K562 (cell line): ENCODE data around the gene HADHB. TPM values are rescaled to one million over a fixed set of nuclear protein-coding genes. Genes with fewer than 3 reads are reported as not detected.

Source experiments
- ARID3A ChIP-seq: IDR thresholded peaks from 2 replicates; pipeline ENCODE4 v1.6.1; 2012; ENCODE audit warnings: low read depth, low read length, improper control_type of control experiment, borderline replicate concordance
- ARID3B ChIP-seq: fragments of 250-450 bp; sonication (Bioruptor Pico); IDR thresholded peaks from 2 replicates; pipeline ENCODE4 v1.4.0; 2020; ENCODE audit warnings: borderline replicate concordance
- ATF1 ChIP-seq, 2 experiments: fragments of 450-650 bp in 1 of 2; IDR thresholded peaks; 2 replicates each; pipeline ENCODE4 v1.6.1; 2016; ENCODE audit warnings: missing compliant biosample characterization in 1 of 2, missing genetic modification characterization in 1 of 2
- BACH1 ChIP-seq: fragments of 200-800 bp; sonication (Bioruptor generic); IDR thresholded peaks from 2 replicates; pipeline ENCODE4 v1.6.1; 2016; ENCODE audit warnings: missing genetic modification characterization, missing compliant biosample characterization
- FUS ChIP-seq: fragments of 200-400 bp; formaldehyde crosslinking; optimal IDR thresholded peaks from 2 replicates; pipeline ENCODE3; 2017; ENCODE audit warnings: low read depth, low read length
- HNRNPUL1 ChIP-seq: fragments of 200-400 bp; formaldehyde crosslinking; IDR thresholded peaks from 2 replicates; pipeline ENCODE4 v1.6.1; 2017; ENCODE audit warnings: low read length
- KDM5B ChIP-seq: fragments of 200-600 bp; sonication (generic); IDR thresholded peaks from 2 replicates; pipeline ENCODE4 v1.6.1; 2012; ENCODE audit warnings: low read depth, mild to moderate bottlenecking, moderate library complexity, low read length, control low read depth, inconsistent platforms; ENCODE audit not compliant: insufficient replicate concordance
- KLF16 ChIP-seq: IDR thresholded peaks from 2 replicates; pipeline ENCODE4 v1.6.1; 2016; ENCODE audit warnings: antibody characterized with exemption
- MXD1 ChIP-seq: fragments of 250-450 bp; sonication (Bioruptor Pico); IDR thresholded peaks from 2 replicates; pipeline ENCODE4 v1.8.0; 2021; ENCODE audit warnings: borderline replicate concordance, mild to moderate bottlenecking, moderate library complexity; ENCODE audit not compliant: poor library complexity, severe bottlenecking
- NR1H2 ChIP-seq: sonication (generic); formaldehyde crosslinking; IDR thresholded peaks from 2 replicates; pipeline ENCODE4 v1.4.0; 2020; ENCODE audit warnings: mild to moderate bottlenecking, missing genetic modification reagents
- NRF1 ChIP-seq, 2 experiments: fragments of 450-650 bp; IDR thresholded peaks in 1 of 2; conservative IDR thresholded peaks in 1 of 2; 2 replicates each; pipeline ENCODE4 v1.6.1; 2014; ENCODE audit warnings: mild to moderate bottlenecking in 2 of 2
- PHF21A ChIP-seq: fragments of 450-650 bp; IDR thresholded peaks from 2 replicates; pipeline ENCODE4 v1.6.1; 2017; ENCODE audit warnings: low read depth, borderline replicate concordance
- POLR2G ChIP-seq: fragments of 200-400 bp; formaldehyde crosslinking; IDR thresholded peaks from 2 replicates; pipeline ENCODE4 v1.6.1; 2017; ENCODE audit warnings: low read depth, mild to moderate bottlenecking, antibody characterized with exemption, low read length, moderate library complexity
- PRDM10 ChIP-seq: fragments of 450-650 bp; IDR thresholded peaks from 2 replicates; pipeline ENCODE4 v1.6.1; 2018; ENCODE audit not compliant: partially characterized antibody
- RBM25 ChIP-seq: fragments of 200-400 bp; formaldehyde crosslinking; IDR thresholded peaks from 2 replicates; pipeline ENCODE4 v1.6.1; 2018; ENCODE audit warnings: low read length, low read depth, moderate library complexity; ENCODE audit not compliant: severe bottlenecking
- TRIM24 ChIP-seq, 2 experiments: fragments of 450-650 bp; IDR thresholded peaks; 2 replicates each; pipeline ENCODE4 v1.6.1; 2016
- U2AF1 ChIP-seq: fragments of 200-400 bp; formaldehyde crosslinking; optimal IDR thresholded peaks from 2 replicates; pipeline ENCODE3; 2017; ENCODE audit warnings: mild to moderate bottlenecking, low read depth, low read length, moderate library complexity
- ZZZ3 ChIP-seq: fragments of 450-650 bp; IDR thresholded peaks from 2 replicates; pipeline ENCODE4 v1.6.1; 2016; ENCODE audit warnings: antibody characterized with exemption, mild to moderate bottlenecking, moderate library complexity
- polyA plus RNA-seq, 8 experiments: library from polyadenylated mRNA; depleted of rRNA in 4 of 8; stranded (reverse) in 5 of 8; unstranded in 3 of 8; fragments of >200 nt; fragmentation: Nextera tagmentation in 2 of 8; fragmentation: Illumina TruSeq in 1 of 8; extraction: Ambion mirVana in 2 of 8; extraction: Trizol in 1 of 8; gene quantifications; 2 replicates each; pipeline versions ENCODE4 v1.2.1 to v1.2.3, GENCODE V29; 2011 to 2014; ENCODE audit warnings: inconsistent platforms in 1 of 8, missing spikeins in 1 of 8
- total RNA-seq, 7 experiments: library from RNA; depleted of rRNA in 6 of 7; stranded (reverse); fragments of >200 nt in 6 of 7; fragmentation: Illumina TruSeq in 2 of 7; extraction: Trizol in 2 of 7; gene quantifications; 2 replicates each; pipeline versions ENCODE4 v1.2.1 to v1.2.3, GENCODE V29; 2011 to 2021; ENCODE audit warnings: low replicate concordance in 1 of 7

The HADHB gene
- total and polyA plus RNA-seq, 9 of the 15 experiments (the other 6 are each of a cell fraction or from before 2014, with no cell fraction given) = 67.3 to 199 (median 100) TPM

GRCh38 chr2:26316845-26317244 is 72.1 kb downstream of the HADHB start (continued):
- TF ChIP-seq NRF1 (conservative IDR thresholded peaks at IDR 0.05 in 1 of 2, IDR thresholded peaks at IDR 0.05 in 1 of 2) (peak in 1 of 2 experiments; percentile 28; a peak in 1 of 4 replicates), RBM25 (no peak), KLF16 (peak; percentile 69), U2AF1 (no peak), HNRNPUL1 (no peak), PHF21A (no peak), ATF1 (CRISPR knock-in tag; IDR thresholded peaks at IDR 0.05) (no peak), ATF1 (tag; IDR thresholded peaks at IDR 0.05) (no peak), NR1H2 (CRISPR knock-in tag) (no peak), PRDM10 (no peak), ARID3B (no peak), ZZZ3 (no peak), BACH1 (tag) (no peak), ARID3A (no peak), POLR2G (no peak), MXD1 (CRISPR knock-in tag) (no peak), FUS (no peak), KDM5B (no peak), TRIM24 (IDR thresholded peaks at IDR 0.05) (peak in 1 of 2 experiments; percentile 67; a peak in 2 of 4 replicates)
